Fibroblast of lung (primary cell): ENCODE results near the gene LRAT. TPM values are rescaled to one million over a fixed set of nuclear protein-coding genes. Genes with fewer than 3 reads are reported as not detected.

Source experiments
- DNase-seq, 2 donors: peaks; one replicate each; pipeline versions ENCODE4 v3.0.0 to v3.0.0-alpha.2; 2010; ENCODE audit warnings: low read depth in 2 of 2
- H2AFZ ChIP-seq: 2 replicates; pipeline ENCODE4 v1.5.1; 2012; ENCODE audit warnings: low read length, control low read depth, inconsistent platforms
- H3K27ac ChIP-seq: 2 replicates; pipeline ENCODE4 v1.5.1; 2011; ENCODE audit warnings: low read length, control low read depth; ENCODE audit not compliant: insufficient read depth
- H3K27me3 ChIP-seq: 2 replicates; pipeline ENCODE4 v1.5.1; 2011; ENCODE audit warnings: mild to moderate bottlenecking, low read length; ENCODE audit not compliant: control insufficient read depth, insufficient read depth
- H3K36me3 ChIP-seq: 2 replicates; pipeline ENCODE4 v1.5.1; 2011; ENCODE audit warnings: low read length; ENCODE audit not compliant: control insufficient read depth, insufficient read depth
- H3K4me1 ChIP-seq: 2 replicates; pipeline ENCODE4 v1.5.1; 2011; ENCODE audit warnings: low read length; ENCODE audit not compliant: control insufficient read depth, insufficient read depth; ENCODE audit errors: extremely low read depth
- H3K4me2 ChIP-seq: 2 replicates; pipeline ENCODE4 v1.5.1; 2011; ENCODE audit warnings: low read length, control low read depth; ENCODE audit not compliant: insufficient read depth; ENCODE audit errors: extremely low read depth
- H3K4me3 ChIP-seq, 4 experiments: fragments of 200-600 bp in 1 of 4; sonication (generic) in 1 of 4; replicated peaks in 1 of 4; 2 replicates each; pipeline ENCODE4 v1.5.1; 2011 to 2016; ENCODE audit warnings: low read length in 4 of 4, low read depth in 3 of 4, mild to moderate bottlenecking in 3 of 4, control low read depth in 2 of 4, inconsistent platforms in 1 of 4, mixed read lengths in 1 of 4; ENCODE audit not compliant: insufficient read depth in 1 of 4; ENCODE audit errors: control extremely low read depth in 1 of 4
- H3K79me2 ChIP-seq: 2 replicates; pipeline ENCODE4 v1.5.1; 2012; ENCODE audit warnings: mild to moderate bottlenecking, low read length, inconsistent platforms; ENCODE audit not compliant: control insufficient read depth, insufficient read depth
- H3K9ac ChIP-seq: 2 replicates; pipeline ENCODE4 v1.5.1; 2011; ENCODE audit warnings: mild to moderate bottlenecking, low read length, control low read depth; ENCODE audit not compliant: insufficient read depth
- H3K9me3 ChIP-seq: 2 replicates; pipeline ENCODE4 v1.5.1; 2012; ENCODE audit warnings: low read depth, low read length; ENCODE audit not compliant: control insufficient read depth, insufficient read depth
- H4K20me1 ChIP-seq: 2 replicates; pipeline ENCODE4 v1.5.1; 2011; ENCODE audit warnings: low read length; ENCODE audit not compliant: control insufficient read depth, insufficient read depth; ENCODE audit errors: extremely low read depth
- CTCF ChIP-seq, 2 donors: IDR thresholded peaks in 1 of 2; conservative IDR thresholded peaks in 1 of 2; 1 replicate in 1 of 2; 2 replicates in 1 of 2; pipeline ENCODE4 v1.5.1; 2011 to 2012; ENCODE audit warnings: low read length in 2 of 2, control low read depth in 1 of 2, inconsistent platforms in 1 of 2, low read depth in 1 of 2, mild to moderate bottlenecking in 1 of 2
- EZH2 ChIP-seq: IDR thresholded peaks from 2 replicates; pipeline ENCODE4 v1.5.1; 2012; ENCODE audit warnings: low read length, control low read depth, mild to moderate bottlenecking; ENCODE audit errors: missing control alignments
- polyA plus RNA-seq, 2 donors: library from polyadenylated mRNA; depleted of rRNA in 1 of 2; stranded (reverse) in 1 of 2; unstranded in 1 of 2; fragments of >200 nt; gene quantifications; 2 replicates each; pipeline ENCODE4 v1.2.1, GENCODE V29; 2011 to 2012; ENCODE audit warnings: missing spikeins in 1 of 2
- total RNA-seq: library from RNA; depleted of rRNA; stranded (reverse); fragments of >200 nt; gene quantifications from 2 replicates; pipeline ENCODE4 v1.2.1, GENCODE V29; 2014

The LRAT gene
- total and polyA plus RNA-seq, 2 donors (not counting 1 experiment from before 2014, with no cell fraction given): under 0.01 to 0.03 TPM

GRCh38 chr4:154740462-154740861 is 3.3 kb upstream of the LRAT start:
- Histone ChIP-seq H3K4me1 (no peaks in the 10 kb centered on the region), H3K9me3 (no peaks in the 10 kb centered on the region), H4K20me1 (no peaks in the 10 kb centered on the region), H3K9ac (no peak overlapping the region), H3K27ac (no peak overlapping the region), H3K27me3 (peaks cover 24% of the 10 kb centered on the region), H3K4me3 (no peak overlapping the region), H2AFZ (no peak overlapping the region), H3K36me3 (no peaks in the 10 kb centered on the region), H3K79me2 (no peaks in the 10 kb centered on the region), H3K4me2 (no peak overlapping the region)
- DNase-seq: no peak
- TF ChIP-seq CTCF (conservative IDR thresholded peaks at IDR 0.05 in 1 of 2, IDR thresholded peaks at IDR 0.05 in 1 of 2; ENCODE audit: low read depth in 1 of 2, low read length in 2 of 2) (no peak), EZH2 (no peak)

GRCh38 chr4:154741131-154741665 is 2.6 kb upstream of the LRAT start:
- Histone ChIP-seq H3K9me3 (no peaks in the 10 kb centered on the region), H4K20me1 (no peaks in the 10 kb centered on the region), H3K36me3 (no peaks in the 10 kb centered on the region), H3K27ac (no peak overlapping the region), H3K4me3 (no peak overlapping the region), H3K79me2 (no peaks in the 10 kb centered on the region), H3K4me2 (no peak overlapping the region), H3K27me3 (peaks cover 26% of the 10 kb centered on the region), H3K4me1 (no peaks in the 10 kb centered on the region), H3K9ac (no peak overlapping the region), H2AFZ (no peak overlapping the region)
- no peak for DNase-seq
- TF ChIP-seq CTCF (conservative IDR thresholded peaks at IDR 0.05 in 1 of 2, IDR thresholded peaks at IDR 0.05 in 1 of 2; ENCODE audit: low read depth in 1 of 2, low read length in 2 of 2): no peak
- no peak for TF ChIP-seq EZH2

- H3K4me2 ChIP-seq: peak overlapping the region; percentile 58
- H3K4me1 ChIP-seq: no peaks in the 10 kb centered on the region
- no peak overlapping the region for H3K27ac ChIP-seq
- H3K27me3 ChIP-seq: peaks cover 26% of the 10 kb centered on the region
- H3K9ac ChIP-seq: no peak overlapping the region
- H3K4me3 ChIP-seq: peak overlapping the region in 2 of 4 experiments; percentile 2 to 46
- H2AFZ ChIP-seq: no peak overlapping the region
- peak; percentile 19 to 34 for DNase-seq
- H4K20me1 ChIP-seq: no peaks in the 10 kb centered on the region
- H3K79me2 ChIP-seq: no peaks in the 10 kb centered on the region
- no peaks in the 10 kb centered on the region for H3K36me3 ChIP-seq
- TF ChIP-seq CTCF (conservative IDR thresholded peaks at IDR 0.05 in 1 of 2, IDR thresholded peaks at IDR 0.05 in 1 of 2; ENCODE audit: low read depth in 1 of 2, low read length in 2 of 2): no peak
- peak; percentile 83 for TF ChIP-seq EZH2
- no peaks in the 10 kb centered on the region for H3K9me3 ChIP-seq
Measured at GRCh38 chr4:154741922-154742850, 1.6 kb upstream of the LRAT start.
